GM06990 (cell line): ENCODE results near the gene EXOC8.

Experiments
- DNase-seq: peaks from one replicate; pipeline ENCODE4 v3.0.0-alpha.2; 2011; ENCODE audit not compliant: insufficient read length; ENCODE audit errors: extremely low read depth
- H3K27me3 ChIP-seq: replicated peaks from 2 replicates; pipeline ENCODE4 v1.6.0; 2011; ENCODE audit warnings: low read length; ENCODE audit not compliant: control insufficient read depth, insufficient read depth
- H3K36me3 ChIP-seq: 2 replicates; pipeline ENCODE4 v1.5.1; 2011; ENCODE audit warnings: low read length; ENCODE audit not compliant: control insufficient read depth, insufficient read depth
- H3K4me3 ChIP-seq: replicated peaks from 2 replicates; pipeline ENCODE4 v1.5.1; 2011; ENCODE audit warnings: low read depth, mild to moderate bottlenecking, control low read depth, low read length
- CTCF ChIP-seq: IDR thresholded peaks from 2 replicates; pipeline ENCODE4 v1.5.1; 2011; ENCODE audit warnings: low read length, control low read depth, mild to moderate bottlenecking, inconsistent platforms; ENCODE audit not compliant: insufficient read depth, poor library complexity, severe bottlenecking

Gene EXOC8

GRCh38 chr1:231329483-231329882, 8.2 kb downstream of the EXOC8 start:
- H3K36me3 ChIP-seq, result peaks cover 3% of the 10 kb centered on the region; the same call in 1 of the 2 replicates
- H3K4me3 ChIP-seq, result no peak overlapping the region
- no peaks in the 10 kb centered on the region for H3K27me3 ChIP-seq
- TF ChIP-seq CTCF, result no peak
- no peak for DNase-seq

- H3K36me3 ChIP-seq, result peaks cover 3% of the 10 kb centered on the region; the same call in 1 of the 2 replicates
- no peak for TF ChIP-seq CTCF
- H3K4me3 ChIP-seq, result no peak overlapping the region
- H3K27me3 ChIP-seq, result no peaks in the 10 kb centered on the region
- DNase-seq, result no peak
Observed at GRCh38 chr1:231327617-231328016, 10.0 kb downstream of the EXOC8 start.

GRCh38 chr1:231326248-231326647, 11.4 kb downstream of the EXOC8 start:
- H3K4me3 ChIP-seq, result no peak overlapping the region

GRCh38 chr1:231324660-231325059, 13.0 kb downstream of the EXOC8 start:
- no peak for DNase-seq
- no peaks in the 10 kb centered on the region for H3K27me3 ChIP-seq
- H3K4me3 ChIP-seq, result no peak overlapping the region
- no peaks in the 10 kb centered on the region for H3K36me3 ChIP-seq
- no peak for TF ChIP-seq CTCF

More at GRCh38 chr1:231326248-231326647, 11.4 kb downstream of the EXOC8 start:
- Histone ChIP-seq H3K36me3 (no peaks in the 10 kb centered on the region), H3K27me3 (no peaks in the 10 kb centered on the region)
- TF ChIP-seq CTCF, result no peak
- no peak for DNase-seq

GRCh38 chr1:231322880-231323530, 14.6 kb downstream of the EXOC8 start:
- no peak for TF ChIP-seq CTCF
- Histone ChIP-seq H3K27me3 (no peaks in the 10 kb centered on the region), H3K36me3 (no peaks in the 10 kb centered on the region)

GRCh38 chr1:231319080-231319479, 18.6 kb downstream of the EXOC8 start:
- TF ChIP-seq CTCF, result no peak
- no peak for DNase-seq
- Histone ChIP-seq H3K27me3 (no peaks in the 10 kb centered on the region), H3K4me3 (no peak overlapping the region), H3K36me3 (no peaks in the 10 kb centered on the region)

More at GRCh38 chr1:231322880-231323530, 14.6 kb downstream of the EXOC8 start:
- DNase-seq, result no peak
- no peak overlapping the region for H3K4me3 ChIP-seq
